MM.1S (cell line): Measurements from ENCODE around the gene PIP5K1C.

Experiments
- DNase-seq: peaks from one replicate; pipeline ENCODE4 v3.0.0-alpha.2; 2015
- H2AFZ ChIP-seq: fragments of 300-600 bp; sonication (generic); 2 replicates; pipeline ENCODE4 v1.6.0; 2016; ENCODE audit warnings: antibody characterized with exemption, low read length
- H3F3A ChIP-seq: fragments of 300-600 bp; sonication (generic); 2 replicates; pipeline ENCODE4 v1.6.1; 2016; ENCODE audit warnings: mild to moderate bottlenecking, antibody characterized with exemption, low read length, moderate library complexity, mixed read lengths; ENCODE audit not compliant: insufficient read depth
- H3K27ac ChIP-seq: fragments of 300-600 bp; sonication (generic); 2 replicates; pipeline ENCODE4 v1.5.1; 2016; ENCODE audit warnings: mild to moderate bottlenecking, low read length
- H3K27me3 ChIP-seq: fragments of 300-600 bp; sonication (generic); replicated peaks from 2 replicates; pipeline ENCODE4 v1.6.0; 2016; ENCODE audit warnings: low read length; ENCODE audit not compliant: insufficient read depth
- H3K36me3 ChIP-seq: fragments of 300-600 bp; sonication (generic); replicated peaks from 2 replicates; pipeline ENCODE4 v1.6.1; 2016; ENCODE audit warnings: mild to moderate bottlenecking, low read length, mixed read lengths; ENCODE audit not compliant: insufficient read depth
- H3K4me1 ChIP-seq: fragments of 300-600 bp; sonication (generic); 2 replicates; pipeline ENCODE4 v1.6.1; 2016; ENCODE audit warnings: low read length, mixed read lengths
- H3K4me2 ChIP-seq: fragments of 300-600 bp; sonication (generic); 2 replicates; pipeline ENCODE4 v1.6.0; 2016; ENCODE audit warnings: low read depth, low read length
- H3K4me3 ChIP-seq: fragments of 300-600 bp; sonication (generic); 2 replicates; pipeline ENCODE4 v1.5.1; 2016; ENCODE audit warnings: low read length, mixed read lengths
- H3K79me2 ChIP-seq: fragments of 300-600 bp; sonication (generic); 2 replicates; pipeline ENCODE4 v1.6.1; 2016; ENCODE audit warnings: mixed run types, low read length, mixed read lengths
- H3K9ac ChIP-seq: fragments of 300-600 bp; sonication (generic); 2 replicates; pipeline ENCODE4 v1.6.1; 2016; ENCODE audit warnings: low read length, mixed read lengths
- H3K9me2 ChIP-seq: fragments of 300-600 bp; sonication (generic); replicated peaks from 2 replicates; pipeline ENCODE4 v1.6.1; 2016; ENCODE audit warnings: mild to moderate bottlenecking, low read length, mixed read lengths; ENCODE audit not compliant: insufficient read depth
- H3K9me3 ChIP-seq: fragments of 300-600 bp; sonication (generic); replicated peaks from 2 replicates; pipeline ENCODE4 v1.6.1; 2016; ENCODE audit warnings: mild to moderate bottlenecking, low read length, mixed read lengths; ENCODE audit not compliant: insufficient read depth
- H4K20me1 ChIP-seq: fragments of 300-600 bp; sonication (generic); 2 replicates; pipeline ENCODE4 v1.6.1; 2016; ENCODE audit warnings: mild to moderate bottlenecking, low read length, moderate library complexity, mixed read lengths; ENCODE audit not compliant: insufficient read depth
- CTCF ChIP-seq: fragments of 300-600 bp; sonication (generic); IDR thresholded peaks from 2 replicates; pipeline ENCODE4 v1.5.1; 2016; ENCODE audit warnings: antibody characterized with exemption, low read length, mixed read lengths
- EZH2 ChIP-seq: fragments of 300-600 bp; sonication (generic); optimal IDR thresholded peaks from 2 replicates; pipeline ENCODE3; 2017; ENCODE audit warnings: low read depth, mild to moderate bottlenecking, antibody characterized with exemption, low read length, mixed read lengths
- EZH2phosphoT487 ChIP-seq: fragments of 300-600 bp; sonication (generic); IDR thresholded peaks from 2 replicates; pipeline ENCODE4 v1.6.1; 2018; ENCODE audit warnings: antibody characterized with exemption, low read length

PIP5K1C gene

GRCh38 chr19:3707868-3708206 lies 7.6 kb upstream of the PIP5K1C start:
- H3K36me3 ChIP-seq, result no peaks in the 10 kb centered on the region
- peak overlapping the region; percentile 83 for H3K4me2 ChIP-seq
- H3K4me3 ChIP-seq, result peak overlapping the region; percentile 42
- no peak for TF ChIP-seq EZH2
- TF ChIP-seq CTCF, result no peak
- no peak for TF ChIP-seq EZH2phosphoT487
- peaks cover 9% of the 10 kb centered on the region; the same call in 1 of the 2 replicates for H3F3A ChIP-seq
- peak overlapping the region; percentile 29; the same call in 1 of the 2 replicates for H3K27ac ChIP-seq
- H3K9me2 ChIP-seq, result no peaks in the 10 kb centered on the region
- no peaks in the 10 kb centered on the region for H3K9me3 ChIP-seq
- H3K27me3 ChIP-seq, result peaks cover 42% of the 10 kb centered on the region
- H3K79me2 ChIP-seq, result no peaks in the 10 kb centered on the region
- peaks cover 14% of the 10 kb centered on the region for H3K4me1 ChIP-seq
- no peak overlapping the region for H3K9ac ChIP-seq
- no peak for DNase-seq
- no peaks in the 10 kb centered on the region for H4K20me1 ChIP-seq
- H2AFZ ChIP-seq, result 0 out of 2 replicates have a peak overlapping the region, but pooled peaks have one; percentile 25

GRCh38 chr19:3701200-3701599 lies 932 bp upstream of the PIP5K1C start:
- peaks cover 4% of the 10 kb centered on the region; the same call in 1 of the 2 replicates for H4K20me1 ChIP-seq
- no peak for DNase-seq
- no peak overlapping the region for H3K27ac ChIP-seq
- H3K9me2 ChIP-seq, result no peaks in the 10 kb centered on the region
- H3F3A ChIP-seq, result no peaks in the 10 kb centered on the region
- H3K79me2 ChIP-seq, result peaks cover 34% of the 10 kb centered on the region
- no peaks in the 10 kb centered on the region for H3K36me3 ChIP-seq
- H3K4me2 ChIP-seq, result no peak overlapping the region
- H3K4me1 ChIP-seq, result 0 out of 2 replicates have a peak, but pooled peaks cover 4% of the 10 kb centered on the region
- no peak overlapping the region for H2AFZ ChIP-seq
- TF ChIP-seq EZH2phosphoT487 (no peak), CTCF (no peak), EZH2 (no peak)
- no peaks in the 10 kb centered on the region for H3K9me3 ChIP-seq
- no peak overlapping the region for H3K4me3 ChIP-seq
- no peak overlapping the region for H3K9ac ChIP-seq
- H3K27me3 ChIP-seq, result peaks cover 7% of the 10 kb centered on the region

GRCh38 chr19:3699741-3700241 lies 477 bp downstream of the PIP5K1C start:
- TF ChIP-seq CTCF (no peak), EZH2phosphoT487 (no peak), EZH2 (no peak)
- H3K4me3 ChIP-seq, result peak overlapping the region; percentile 85
- peak overlapping the region; percentile 52 for H3K9ac ChIP-seq
- no peaks in the 10 kb centered on the region for H3K36me3 ChIP-seq
- H3K9me3 ChIP-seq, result no peaks in the 10 kb centered on the region
- H3K4me1 ChIP-seq, result 0 out of 2 replicates have a peak, but pooled peaks cover 4% of the 10 kb centered on the region
- H3K9me2 ChIP-seq, result no peaks in the 10 kb centered on the region
- H2AFZ ChIP-seq, result peak overlapping the region; percentile 13
- peaks cover 45% of the 10 kb centered on the region for H3K79me2 ChIP-seq
- H3K27ac ChIP-seq, result no peak overlapping the region
- peaks cover 2% of the 10 kb centered on the region for H3K27me3 ChIP-seq
- H3K4me2 ChIP-seq, result peak overlapping the region; percentile 82
- H3F3A ChIP-seq, result no peaks in the 10 kb centered on the region
- DNase-seq, result peak; percentile 10
- H4K20me1 ChIP-seq, result peaks cover 4% of the 10 kb centered on the region; the same call in 1 of the 2 replicates
